Measurements from ENCODE around the gene RIPOR2. TPM values are rescaled to one million over a fixed set of nuclear protein-coding genes. Genes with fewer than 3 reads are reported as not detected.

RIPOR2 gene
- total and polyA plus RNA-seq, 2 experiments from 2014 or later, result 9.5 to 22.5 TPM

DNA sequence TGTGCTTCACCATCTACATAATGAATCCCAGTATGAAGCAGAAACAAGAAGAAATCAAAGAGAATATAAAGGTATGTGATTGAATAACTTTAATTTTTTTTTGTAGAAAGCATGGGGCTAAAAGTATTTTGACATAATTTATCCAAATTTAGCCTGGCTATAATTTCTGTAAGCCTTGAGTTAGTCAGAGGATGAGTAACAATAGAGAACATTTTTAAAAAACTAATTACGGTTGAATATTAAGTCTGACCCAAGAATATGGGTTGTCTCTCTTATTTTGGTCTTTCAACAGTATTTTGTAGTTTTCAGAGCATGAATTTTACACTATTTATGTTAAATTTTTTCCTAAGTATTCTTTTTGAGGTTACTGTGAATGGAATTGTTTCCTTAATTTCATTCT lies 158.5 kb downstream of the RIPOR2 start:
- H3K27me3 Mint-ChIP-seq (ENCODE audit: insufficient read depth, low read depth, poor library complexity), result peaks cover 8% of the 10 kb centered on the region
- Histone ChIP-seq H4K20me1 (replicated peaks; ENCODE audit: insufficient read depth) (peaks cover 27% of the 10 kb centered on the region), H3K27ac (ENCODE audit: low read depth) (no peak overlapping the region), H3K27me3 (ENCODE audit: insufficient read depth) (no peaks in the 10 kb centered on the region), H3K4me2 (peak overlapping the region; percentile 95), H3K79me2 (replicated peaks; ENCODE audit: insufficient read depth) (peaks cover 68% of the 10 kb centered on the region), H3K9me2 (ENCODE audit: insufficient read depth) (no peaks in the 10 kb centered on the region), H3F3A (replicated peaks; ENCODE audit: low read depth) (no peaks in the 10 kb centered on the region), H3K36me3 (ENCODE audit: insufficient read depth) (peaks cover 6% of the 10 kb centered on the region), H3K4me3 (peak overlapping the region; percentile 88), H2AFZ (no peak overlapping the region), H3K4me1 (ENCODE audit: insufficient read depth) (peaks cover 13% of the 10 kb centered on the region)
- H3K9me3 Mint-ChIP-seq, result no peaks in the 10 kb centered on the region
- peaks cover 17% of the 10 kb centered on the region; the same call in 2 of the 3 replicates for H3K4me1 Mint-ChIP-seq
- peaks cover 51% of the 10 kb centered on the region for H3K36me3 Mint-ChIP-seq (ENCODE audit: low read depth)
- H3K4me3 Mint-ChIP-seq, result peak overlapping the region; percentile 46
- no peak overlapping the region for H3K27ac Mint-ChIP-seq
- DNase-seq (ENCODE audit: low spot score) (no peak), ATAC-seq (no peak)
- TF ChIP-seq, protein P1, sequence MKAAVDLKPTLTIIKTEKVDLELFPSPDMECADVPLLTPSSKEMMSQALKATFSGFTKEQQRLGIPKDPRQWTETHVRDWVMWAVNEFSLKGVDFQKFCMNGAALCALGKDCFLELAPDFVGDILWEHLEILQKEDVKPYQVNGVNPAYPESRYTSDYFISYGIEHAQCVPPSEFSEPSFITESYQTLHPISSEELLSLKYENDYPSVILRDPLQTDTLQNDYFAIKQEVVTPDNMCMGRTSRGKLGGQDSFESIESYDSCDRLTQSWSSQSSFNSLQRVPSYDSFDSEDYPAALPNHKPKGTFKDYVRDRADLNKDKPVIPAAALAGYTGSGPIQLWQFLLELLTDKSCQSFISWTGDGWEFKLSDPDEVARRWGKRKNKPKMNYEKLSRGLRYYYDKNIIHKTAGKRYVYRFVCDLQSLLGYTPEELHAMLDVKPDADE (IDR thresholded peaks at IDR 0.05), result no peak
- TF ChIP-seq ZNF114 (CRISPR knock-in tag; IDR thresholded peaks at IDR 0.05), result no peak
- TF ChIP-seq, protein P2, sequence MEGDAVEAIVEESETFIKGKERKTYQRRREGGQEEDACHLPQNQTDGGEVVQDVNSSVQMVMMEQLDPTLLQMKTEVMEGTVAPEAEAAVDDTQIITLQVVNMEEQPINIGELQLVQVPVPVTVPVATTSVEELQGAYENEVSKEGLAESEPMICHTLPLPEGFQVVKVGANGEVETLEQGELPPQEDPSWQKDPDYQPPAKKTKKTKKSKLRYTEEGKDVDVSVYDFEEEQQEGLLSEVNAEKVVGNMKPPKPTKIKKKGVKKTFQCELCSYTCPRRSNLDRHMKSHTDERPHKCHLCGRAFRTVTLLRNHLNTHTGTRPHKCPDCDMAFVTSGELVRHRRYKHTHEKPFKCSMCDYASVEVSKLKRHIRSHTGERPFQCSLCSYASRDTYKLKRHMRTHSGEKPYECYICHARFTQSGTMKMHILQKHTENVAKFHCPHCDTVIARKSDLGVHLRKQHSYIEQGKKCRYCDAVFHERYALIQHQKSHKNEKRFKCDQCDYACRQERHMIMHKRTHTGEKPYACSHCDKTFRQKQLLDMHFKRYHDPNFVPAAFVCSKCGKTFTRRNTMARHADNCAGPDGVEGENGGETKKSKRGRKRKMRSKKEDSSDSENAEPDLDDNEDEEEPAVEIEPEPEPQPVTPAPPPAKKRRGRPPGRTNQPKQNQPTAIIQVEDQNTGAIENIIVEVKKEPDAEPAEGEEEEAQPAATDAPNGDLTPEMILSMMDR (conservative IDR thresholded peaks at IDR 0.05; ENCODE audit: low read depth in 2 of 2), result no peak

DNA sequence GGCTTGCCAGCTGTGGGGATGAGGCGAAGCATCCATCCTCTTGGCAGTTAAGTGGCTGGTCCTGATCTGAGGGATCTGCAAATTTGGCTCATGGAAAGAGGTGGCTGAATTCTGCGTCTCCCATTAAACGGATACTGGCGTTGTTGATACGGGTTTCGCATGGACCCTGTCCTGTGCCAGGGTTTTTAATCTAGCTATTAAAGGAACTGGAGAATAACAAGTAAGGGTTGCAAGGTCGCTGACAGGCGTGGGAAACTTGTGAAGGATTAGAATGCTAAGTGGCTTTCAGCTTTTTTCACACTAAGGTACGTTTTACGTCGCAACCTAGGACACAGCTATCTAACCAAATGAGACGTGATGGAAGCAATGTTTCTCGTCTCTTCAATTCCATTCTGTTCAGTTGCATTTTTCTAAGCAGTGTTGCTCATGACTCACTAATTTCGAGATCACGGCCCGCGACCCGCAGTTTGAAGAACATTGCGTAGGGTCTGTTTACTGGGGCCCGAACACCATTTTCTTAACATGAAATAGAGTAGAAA lies 160.2 kb downstream of the RIPOR2 start:
- no peak for ATAC-seq
- peaks cover 17% of the 10 kb centered on the region; the same call in 2 of the 3 replicates for H3K4me1 Mint-ChIP-seq
- H2AFZ ChIP-seq, result no peak overlapping the region; the same call in 1 of the 2 replicates
- H3K27me3 Mint-ChIP-seq (ENCODE audit: insufficient read depth, low read depth, poor library complexity), result peaks cover 8% of the 10 kb centered on the region
- H3K27ac Mint-ChIP-seq, result peak overlapping the region; percentile 93
- no peaks in the 10 kb centered on the region for H3K9me2 ChIP-seq (ENCODE audit: insufficient read depth)
- H3K4me1 ChIP-seq (ENCODE audit: insufficient read depth), result peaks cover 13% of the 10 kb centered on the region
- peaks cover 34% of the 10 kb centered on the region for H3K36me3 Mint-ChIP-seq (ENCODE audit: low read depth)
- H3K27me3 ChIP-seq (ENCODE audit: insufficient read depth), result no peaks in the 10 kb centered on the region
- no peak for TF ChIP-seq ZNF114 (CRISPR knock-in tag; IDR thresholded peaks at IDR 0.05)
- peaks cover 27% of the 10 kb centered on the region for H4K20me1 ChIP-seq (replicated peaks; ENCODE audit: insufficient read depth)
- peak overlapping the region; percentile 95 for H3K4me2 ChIP-seq
- no peaks in the 10 kb centered on the region; the same call in 1 of the 2 replicates for H3K36me3 ChIP-seq (ENCODE audit: insufficient read depth)
- peaks cover 54% of the 10 kb centered on the region for H3K79me2 ChIP-seq (replicated peaks; ENCODE audit: insufficient read depth)
- H3K4me3 Mint-ChIP-seq, result peak overlapping the region; percentile 99
- H3K9me3 Mint-ChIP-seq, result no peaks in the 10 kb centered on the region
- H3F3A ChIP-seq (replicated peaks; ENCODE audit: low read depth), result no peaks in the 10 kb centered on the region
- H3K4me3 ChIP-seq, result peak overlapping the region; percentile 88
- DNase-seq (ENCODE audit: low spot score), result no peak
- H3K27ac ChIP-seq (ENCODE audit: low read depth), result 0 out of 2 replicates have a peak overlapping the region, but pooled peaks have one; percentile 24

DNA sequence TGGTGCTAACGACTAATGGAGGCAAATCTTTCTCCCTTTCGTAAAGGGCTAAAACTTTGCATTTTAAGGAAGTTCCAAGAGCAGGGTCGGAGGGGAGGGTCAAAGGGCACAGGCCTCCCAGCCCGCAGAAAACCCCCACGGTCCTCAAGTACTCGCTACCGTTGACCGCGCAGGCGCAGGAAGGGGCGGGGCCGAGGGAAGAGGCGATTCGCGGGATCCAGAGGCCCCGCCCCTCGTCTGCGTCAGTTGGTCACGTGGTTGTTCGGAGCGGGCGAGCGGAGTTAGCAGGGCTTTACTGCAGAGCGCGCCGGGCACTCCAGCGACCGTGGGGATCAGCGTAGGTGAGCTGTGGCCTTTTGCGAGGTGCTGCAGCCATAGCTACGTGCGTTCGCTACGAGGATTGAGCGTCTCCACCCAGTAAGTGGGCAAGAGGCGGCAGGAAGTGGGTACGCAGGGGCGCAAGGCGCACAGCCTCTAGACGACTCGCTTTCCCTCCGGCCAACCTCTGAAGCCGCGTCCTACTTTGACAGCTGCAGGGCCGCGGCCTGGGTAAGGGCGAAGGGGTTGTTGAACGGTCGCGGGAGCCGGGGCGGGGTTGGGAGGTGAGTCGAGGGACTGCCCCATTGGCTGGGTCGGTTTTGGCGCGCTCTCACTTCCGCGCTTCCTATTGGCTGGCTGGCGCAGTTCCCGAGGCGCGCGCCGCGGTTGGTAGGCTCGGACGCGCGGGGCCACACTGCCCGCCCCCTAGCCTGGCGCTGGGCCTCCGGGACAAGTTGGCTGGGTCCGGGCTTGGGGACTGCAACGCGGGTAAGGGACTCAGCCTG lies 160.9 kb downstream of the RIPOR2 start, which contains the start of gene GMNN:
GMNN (plus strand) TSS at position 242 of the 824 bp plus-strand sequence. CDS start 2,310 bp downstream, outside the sequence.
- Histone ChIP-seq H3K79me2 (replicated peaks; ENCODE audit: insufficient read depth) (peaks cover 47% of the 10 kb centered on the region), H3K27ac (ENCODE audit: low read depth) (peak within 1 kb of the TSS; percentile 98), H2AFZ (peak within 1 kb of the TSS; percentile 33; the same call in 1 of the 2 replicates), H4K20me1 (replicated peaks; ENCODE audit: insufficient read depth) (peaks cover 27% of the 10 kb centered on the region), H3K9me2 (ENCODE audit: insufficient read depth) (no peaks in the 10 kb centered on the region), H3K4me2 (peak within 1 kb of the TSS; percentile 95), H3K27me3 (ENCODE audit: insufficient read depth) (no peaks in the 10 kb centered on the region), H3K4me3 (peak within 1 kb of the TSS; percentile 88), H3K4me1 (ENCODE audit: insufficient read depth) (peaks cover 13% of the 10 kb centered on the region), H3K36me3 (ENCODE audit: insufficient read depth) (no peaks in the 10 kb centered on the region; the same call in 1 of the 2 replicates), H3F3A (replicated peaks; ENCODE audit: low read depth) (no peaks in the 10 kb centered on the region)
- DNase-seq (ENCODE audit: low spot score), result peak; percentile 100
- Mint-ChIP-seq H3K27me3 (ENCODE audit: insufficient read depth, low read depth, poor library complexity) (peaks cover 8% of the 10 kb centered on the region), H3K36me3 (ENCODE audit: low read depth) (peaks cover 27% of the 10 kb centered on the region), H3K27ac (peak within 1 kb of the TSS; percentile 100), H3K4me1 (peaks cover 17% of the 10 kb centered on the region; the same call in 2 of the 3 replicates), H3K9me3 (no peaks in the 10 kb centered on the region), H3K4me3 (peak within 1 kb of the TSS; percentile 99)
- peak; percentile 94 for ATAC-seq
- TF ChIP-seq EZH2phosphoT487 (IDR thresholded peaks at IDR 0.05; ENCODE audit: unreplicated experiment), result no peak
- TF ChIP-seq POLR2AphosphoS5 (IDR thresholded peaks at IDR 0.05; ENCODE audit: low read depth), result peak; percentile 83
- TF ChIP-seq, protein P1 (IDR thresholded peaks at IDR 0.05), result peak; percentile 34; the same call in 1 of the 2 replicates
- TF ChIP-seq CREB1 (CRISPR knock-in tag; IDR thresholded peaks at IDR 0.05; ENCODE audit: low read depth), result peak; percentile 50; the same call in 1 of the 2 replicates

All from GM23338 (cell line).